GM06990 (cell line): ENCODE results near the gene LAMTOR2.

Experiments used
- DNase-seq: peaks from one replicate; pipeline ENCODE4 v3.0.0-alpha.2; 2011; ENCODE audit not compliant: insufficient read length; ENCODE audit errors: extremely low read depth
- H3K27me3 ChIP-seq: replicated peaks from 2 replicates; pipeline ENCODE4 v1.6.0; 2011; ENCODE audit warnings: low read length; ENCODE audit not compliant: control insufficient read depth, insufficient read depth
- H3K36me3 ChIP-seq: 2 replicates; pipeline ENCODE4 v1.5.1; 2011; ENCODE audit warnings: low read length; ENCODE audit not compliant: control insufficient read depth, insufficient read depth
- H3K4me3 ChIP-seq: replicated peaks from 2 replicates; pipeline ENCODE4 v1.5.1; 2011; ENCODE audit warnings: low read depth, mild to moderate bottlenecking, control low read depth, low read length
- TF ChIP-seq, protein P1 (sequence below): IDR thresholded peaks from 2 replicates; pipeline ENCODE4 v1.5.1; 2011; ENCODE audit warnings: low read length, control low read depth, mild to moderate bottlenecking, inconsistent platforms; ENCODE audit not compliant: insufficient read depth, poor library complexity, severe bottlenecking

Gene LAMTOR2

GRCh38 chr1:156090840-156091188, 36.2 kb downstream of the LAMTOR2 start:
- Histone ChIP-seq H3K36me3 (no peaks in the 10 kb centered on the region), H3K4me3 (no peak overlapping the region), H3K27me3 (no peaks in the 10 kb centered on the region)
- peak; percentile 79 for DNase-seq
- TF ChIP-seq, protein P1, sequence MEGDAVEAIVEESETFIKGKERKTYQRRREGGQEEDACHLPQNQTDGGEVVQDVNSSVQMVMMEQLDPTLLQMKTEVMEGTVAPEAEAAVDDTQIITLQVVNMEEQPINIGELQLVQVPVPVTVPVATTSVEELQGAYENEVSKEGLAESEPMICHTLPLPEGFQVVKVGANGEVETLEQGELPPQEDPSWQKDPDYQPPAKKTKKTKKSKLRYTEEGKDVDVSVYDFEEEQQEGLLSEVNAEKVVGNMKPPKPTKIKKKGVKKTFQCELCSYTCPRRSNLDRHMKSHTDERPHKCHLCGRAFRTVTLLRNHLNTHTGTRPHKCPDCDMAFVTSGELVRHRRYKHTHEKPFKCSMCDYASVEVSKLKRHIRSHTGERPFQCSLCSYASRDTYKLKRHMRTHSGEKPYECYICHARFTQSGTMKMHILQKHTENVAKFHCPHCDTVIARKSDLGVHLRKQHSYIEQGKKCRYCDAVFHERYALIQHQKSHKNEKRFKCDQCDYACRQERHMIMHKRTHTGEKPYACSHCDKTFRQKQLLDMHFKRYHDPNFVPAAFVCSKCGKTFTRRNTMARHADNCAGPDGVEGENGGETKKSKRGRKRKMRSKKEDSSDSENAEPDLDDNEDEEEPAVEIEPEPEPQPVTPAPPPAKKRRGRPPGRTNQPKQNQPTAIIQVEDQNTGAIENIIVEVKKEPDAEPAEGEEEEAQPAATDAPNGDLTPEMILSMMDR: peak; percentile 68

DNA sequence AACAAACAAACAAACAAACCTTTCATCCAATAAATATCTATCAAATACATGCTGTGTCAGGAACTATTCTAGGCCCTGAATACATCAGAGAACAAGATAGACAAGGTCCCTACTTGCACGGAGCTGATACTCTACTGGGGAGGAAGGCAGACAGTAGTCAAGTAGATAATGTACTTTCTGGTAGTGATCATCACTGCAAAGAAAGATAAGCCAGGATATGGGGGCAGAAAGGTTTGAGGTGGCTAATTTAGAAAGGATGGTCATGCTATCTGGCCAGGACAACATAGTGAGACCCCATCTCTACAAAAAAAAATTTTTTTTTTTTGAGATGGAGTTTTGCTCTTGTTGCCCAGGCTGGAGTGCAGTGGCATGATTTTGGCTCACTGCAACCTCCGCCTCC, 37.0 kb downstream of the LAMTOR2 start:
- Histone ChIP-seq H3K4me3 (no peak overlapping the region), H3K27me3 (no peaks in the 10 kb centered on the region), H3K36me3 (no peaks in the 10 kb centered on the region)
- TF ChIP-seq, protein P1: no peak
- DNase-seq: no peak

DNA sequence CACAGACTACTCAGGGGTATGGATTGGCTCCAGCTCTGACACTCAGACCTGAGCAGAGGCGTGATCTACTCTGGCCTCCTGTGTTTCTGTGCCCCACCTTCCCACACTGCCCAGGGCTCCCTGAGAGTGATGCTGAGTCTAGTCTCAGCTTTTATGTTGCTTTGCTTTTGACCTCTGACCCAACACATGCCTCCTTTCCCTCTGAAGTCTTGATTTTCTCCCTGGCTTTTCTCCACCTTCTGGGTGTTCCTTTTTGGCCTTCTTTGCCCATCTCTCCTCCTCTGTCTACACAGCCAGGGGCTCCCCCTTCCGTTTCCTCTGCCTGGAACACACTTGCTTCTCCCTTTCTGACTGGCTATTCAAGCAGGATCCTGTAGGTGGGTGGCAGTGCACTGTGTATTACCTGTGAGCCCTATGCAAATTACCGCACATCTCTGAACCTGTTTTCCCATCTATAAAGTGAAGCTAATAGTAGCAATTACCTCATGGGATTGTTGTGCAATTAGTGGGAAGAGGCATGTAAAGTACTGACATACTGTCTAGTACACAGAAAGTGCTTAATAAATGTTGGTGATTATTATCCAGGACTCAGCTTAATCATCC, 41.4 kb downstream of the LAMTOR2 start:
- no peak for DNase-seq
- TF ChIP-seq, protein P1: no peak
- Histone ChIP-seq H3K4me3 (no peak overlapping the region), H3K36me3 (no peaks in the 10 kb centered on the region), H3K27me3 (no peaks in the 10 kb centered on the region)

- TF ChIP-seq, protein P1: peak; percentile 98
- H3K4me3 ChIP-seq: no peak overlapping the region
- no peaks in the 10 kb centered on the region for H3K36me3 ChIP-seq
These were observed 42.2 kb downstream of the LAMTOR2 start for GRCh38 chr1:156096640-156097391.

GRCh38 chr1:156097499-156098178, 43.1 kb downstream of the LAMTOR2 start:
- TF ChIP-seq, protein P1: no peak
- no peaks in the 10 kb centered on the region for H3K36me3 ChIP-seq
- H3K27me3 ChIP-seq: no peaks in the 10 kb centered on the region
- no peak overlapping the region for H3K4me3 ChIP-seq
- DNase-seq: peak; percentile 54

More at GRCh38 chr1:156096640-156097391, 42.2 kb downstream of the LAMTOR2 start:
- DNase-seq: peak; percentile 87
- H3K27me3 ChIP-seq: no peaks in the 10 kb centered on the region
